HepG2 (cell line): ENCODE data around the gene TMC4. TPM values are rescaled to one million over a fixed set of nuclear protein-coding genes. Genes with fewer than 3 reads are reported as not detected.

Experiments used
- HIVEP1 ChIP-seq: sonication (generic); formaldehyde crosslinking; IDR thresholded peaks from 2 replicates; pipeline ENCODE4 v1.4.0; 2020; ENCODE audit warnings: mild to moderate bottlenecking, missing genetic modification reagents
- HNF4G ChIP-seq, 2 experiments: sonication (generic) in 1 of 2; formaldehyde crosslinking in 1 of 2; IDR thresholded peaks; 2 replicates each; pipeline versions ENCODE4 v1.4.0 to v1.6.1; 2011 to 2020; ENCODE audit warnings: borderline replicate concordance in 2 of 2, low read depth in 2 of 2, mild to moderate bottlenecking in 2 of 2, low read length in 1 of 2, missing genetic modification reagents in 1 of 2, moderate library complexity in 1 of 2
- MNT ChIP-seq: fragments of 450-650 bp; IDR thresholded peaks from 2 replicates; pipeline ENCODE4 v1.6.1; 2016
- PREB ChIP-seq: sonication (generic); formaldehyde crosslinking; IDR thresholded peaks from 2 replicates; pipeline ENCODE4 v1.4.0; 2020; ENCODE audit warnings: missing genetic modification reagents
- PTBP1 ChIP-seq: fragments of 200-400 bp; formaldehyde crosslinking; IDR thresholded peaks from 2 replicates; pipeline ENCODE4 v1.6.1; 2018; ENCODE audit warnings: low read length, low read depth; ENCODE audit not compliant: poor library complexity, severe bottlenecking
- RARA ChIP-seq: IDR thresholded peaks from 2 replicates; pipeline ENCODE4 v1.6.1; 2016; ENCODE audit warnings: missing genetic modification reagents, missing compliant biosample characterization
- SIN3A ChIP-seq: IDR thresholded peaks from 2 replicates; pipeline ENCODE4 v1.6.1; 2011; ENCODE audit warnings: low read depth, mild to moderate bottlenecking, control low read depth, low read length, borderline replicate concordance
- ZBTB37 ChIP-seq: sonication (generic); formaldehyde crosslinking; IDR thresholded peaks from 2 replicates; pipeline ENCODE4 v1.4.0; 2020; ENCODE audit warnings: mild to moderate bottlenecking, missing genetic modification reagents
- ZBTB40 ChIP-seq, 2 experiments: fragments of 450-650 bp in 1 of 2; sonication (generic) in 1 of 2; formaldehyde crosslinking in 1 of 2; IDR thresholded peaks; 2 replicates each; pipeline versions ENCODE4 v1.6.1 to v1.8.0; 2016 to 2022; ENCODE audit warnings: antibody characterized with exemption in 1 of 2, mild to moderate bottlenecking in 1 of 2, missing genetic modification reagents in 1 of 2
- ZNF234 ChIP-seq: sonication (generic); formaldehyde crosslinking; conservative IDR thresholded peaks from 2 replicates; pipeline ENCODE4 v1.5.1; 2020; ENCODE audit warnings: mild to moderate bottlenecking, missing genetic modification reagents
- ZNF350 ChIP-seq: sonication (generic); formaldehyde crosslinking; IDR thresholded peaks from 2 replicates; pipeline ENCODE4 v1.4.0; 2020; ENCODE audit warnings: mild to moderate bottlenecking, low read depth, missing genetic modification reagents, borderline replicate concordance
- ZNF775 ChIP-seq: sonication (generic); formaldehyde crosslinking; IDR thresholded peaks from 2 replicates; pipeline ENCODE4 v1.4.0; 2020; ENCODE audit warnings: missing genetic modification reagents, mild to moderate bottlenecking, moderate library complexity, borderline replicate concordance
- polyA plus RNA-seq, 8 experiments: library from polyadenylated mRNA; depleted of rRNA in 3 of 8; stranded (reverse) in 7 of 8; unstranded in 1 of 8; fragments of >200 nt; fragmentation: Illumina TruSeq in 4 of 8; extraction: Trizol in 4 of 8; gene quantifications; 2 replicates each; pipeline versions ENCODE4 v1.2.1 to v1.2.3, GENCODE V29; 2011 to 2016; ENCODE audit warnings: low read depth in 4 of 8, missing spikeins in 1 of 8, mixed read lengths in 1 of 8; ENCODE audit not compliant: insufficient read depth in 1 of 8
- total RNA-seq, 5 experiments: library from RNA; depleted of rRNA; stranded (reverse); fragments of >200 nt; fragmentation: Illumina TruSeq; extraction: Trizol; gene quantifications; 2 replicates each; pipeline ENCODE4 v1.2.3, GENCODE V29; 2016; ENCODE audit warnings: low read depth in 1 of 5

TMC4 gene
- total and polyA plus RNA-seq, 2 of the 13 experiments (the other 11 are each of a cell fraction or from before 2014, with no cell fraction given): 0.13 to 0.24 TPM

GRCh38 chr19:54115109-54116063, 57.6 kb downstream of the TMC4 start, which contains the start of the genes PRPF31 and TFPT (continued):
- TF ChIP-seq MNT (peak; percentile 50), ZNF775 (CRISPR knock-in tag) (0 out of 2 replicates have a peak, but pooled peaks have one; percentile 63), ZBTB40 (IDR thresholded peaks at IDR 0.05) (peak; percentile 100), ZBTB40 (CRISPR knock-in tag; IDR thresholded peaks at IDR 0.05) (peak; percentile 100), SIN3A (peak; percentile 96; the same call in 1 of the 2 replicates), HIVEP1 (CRISPR knock-in tag) (peak; percentile 68), PREB (CRISPR knock-in tag) (no peak), HNF4G (IDR thresholded peaks at IDR 0.05; ENCODE audit: borderline replicate concordance, low read depth, low read length) (no peak), HNF4G (CRISPR knock-in tag; IDR thresholded peaks at IDR 0.05; ENCODE audit: borderline replicate concordance, low read depth) (no peak), RARA (peak; percentile 35; the same call in 1 of the 2 replicates), ZBTB37 (no peak), PTBP1 (no peak), ZNF234 (no peak), ZNF350 (CRISPR knock-in tag) (peak; percentile 88; the same call in 1 of the 2 replicates)
